GM19025 (cell line): Measurements from ENCODE around the gene RFX4.
A peak's percentile ranks its signal among the peaks of the same experiment; 100 is the strongest.
"Not testable (repeated sequence)": the region's sequence is repeated elsewhere in the genome, so short reads cannot be mapped to it uniquely, and the experiment has no call there.

Experiments
- ATAC-seq: cut with Tn5 transposase; IDR thresholded peaks from one replicate; pipeline ENCODE4 v1.9.1; 2021; ENCODE audit warnings: mild to moderate bottlenecking, low read depth, moderate library complexity; ENCODE audit not compliant: unreplicated experiment

Gene RFX4

GRCh38 chr12:106723416-106723815, 140.6 kb downstream of the RFX4 start:
- no peak for ATAC-seq

- ATAC-seq, result no peak
These were observed 141.3 kb downstream of the RFX4 start for GRCh38 chr12:106724116-106724515.

GRCh38 chr12:106724934-106725333, 142.1 kb downstream of the RFX4 start:
- no peak for ATAC-seq

GRCh38 chr12:106726603-106727202, 143.9 kb downstream of the RFX4 start:
- not testable (repeated sequence) for ATAC-seq

- no peak for ATAC-seq
These were observed 146.8 kb downstream of the RFX4 start for GRCh38 chr12:106729611-106730010.

- no peak for ATAC-seq
These were observed 150.1 kb downstream of the RFX4 start for GRCh38 chr12:106732890-106733289.

GRCh38 chr12:106733660-106734059, 150.9 kb downstream of the RFX4 start:
- no peak for ATAC-seq

- no peak for ATAC-seq
These were observed 153.5 kb downstream of the RFX4 start for GRCh38 chr12:106736051-106736957.

- no peak for ATAC-seq
These were observed 156.5 kb downstream of the RFX4 start for GRCh38 chr12:106739318-106739717.

- no peak for ATAC-seq
These were observed 157.2 kb downstream of the RFX4 start for GRCh38 chr12:106739815-106740530.

- ATAC-seq, result no peak
These were observed 158.0 kb downstream of the RFX4 start for GRCh38 chr12:106740818-106741217.

GRCh38 chr12:106741247-106741646, 158.4 kb downstream of the RFX4 start:
- no peak for ATAC-seq

GRCh38 chr12:106743270-106743988, 160.6 kb downstream of the RFX4 start:
- ATAC-seq, result no peak

- ATAC-seq, result no peak
These were observed 161.8 kb downstream of the RFX4 start for GRCh38 chr12:106744600-106744999.

GRCh38 chr12:106745181-106745745, 162.5 kb downstream of the RFX4 start:
- ATAC-seq, result no peak

GRCh38 chr12:106747973-106748436, 165.2 kb downstream of the RFX4 start:
- no peak for ATAC-seq

- no peak for ATAC-seq
These were observed 167.7 kb downstream of the RFX4 start for GRCh38 chr12:106750524-106750923.

- ATAC-seq, result peak; percentile 91
These were observed 170.7 kb downstream of the RFX4 start for GRCh38 chr12:106753526-106753925.

- no peak for ATAC-seq
These were observed 171.5 kb downstream of the RFX4 start for GRCh38 chr12:106754331-106754730.
